ENCODE results near the gene FBXL20.

Gene FBXL20

DNA sequence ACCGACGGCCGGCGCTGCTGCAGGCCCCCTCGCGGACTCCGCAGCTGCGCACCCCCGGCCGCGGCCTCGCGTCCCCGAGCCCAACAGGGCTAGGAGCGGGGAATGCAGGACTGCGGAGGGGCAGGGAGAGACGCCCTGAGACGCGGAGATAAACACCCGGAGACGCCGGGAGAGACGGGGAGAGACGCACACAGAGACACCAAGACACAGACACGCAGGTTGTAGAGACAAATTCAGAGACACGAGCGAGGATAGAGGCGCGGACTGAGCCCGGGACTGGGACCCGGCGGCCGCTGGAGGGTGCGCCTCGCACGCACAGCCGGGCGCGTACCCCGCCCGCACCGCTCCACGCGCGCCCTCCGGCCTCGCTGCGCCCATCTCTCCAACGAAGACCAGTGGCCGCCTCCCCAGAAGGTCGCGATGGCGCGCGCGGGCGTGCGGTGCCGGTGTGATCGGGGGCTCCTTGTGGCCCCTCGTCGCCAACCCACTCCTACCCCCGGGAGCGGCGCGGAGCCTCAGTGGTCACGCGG is 176.6 kb downstream of the FBXL20 start:
- DNase-seq (ENCODE audit: low spot score) = no peak
- TF ChIP-seq, protein P1, sequence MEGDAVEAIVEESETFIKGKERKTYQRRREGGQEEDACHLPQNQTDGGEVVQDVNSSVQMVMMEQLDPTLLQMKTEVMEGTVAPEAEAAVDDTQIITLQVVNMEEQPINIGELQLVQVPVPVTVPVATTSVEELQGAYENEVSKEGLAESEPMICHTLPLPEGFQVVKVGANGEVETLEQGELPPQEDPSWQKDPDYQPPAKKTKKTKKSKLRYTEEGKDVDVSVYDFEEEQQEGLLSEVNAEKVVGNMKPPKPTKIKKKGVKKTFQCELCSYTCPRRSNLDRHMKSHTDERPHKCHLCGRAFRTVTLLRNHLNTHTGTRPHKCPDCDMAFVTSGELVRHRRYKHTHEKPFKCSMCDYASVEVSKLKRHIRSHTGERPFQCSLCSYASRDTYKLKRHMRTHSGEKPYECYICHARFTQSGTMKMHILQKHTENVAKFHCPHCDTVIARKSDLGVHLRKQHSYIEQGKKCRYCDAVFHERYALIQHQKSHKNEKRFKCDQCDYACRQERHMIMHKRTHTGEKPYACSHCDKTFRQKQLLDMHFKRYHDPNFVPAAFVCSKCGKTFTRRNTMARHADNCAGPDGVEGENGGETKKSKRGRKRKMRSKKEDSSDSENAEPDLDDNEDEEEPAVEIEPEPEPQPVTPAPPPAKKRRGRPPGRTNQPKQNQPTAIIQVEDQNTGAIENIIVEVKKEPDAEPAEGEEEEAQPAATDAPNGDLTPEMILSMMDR (IDR thresholded peaks at IDR 0.05; ENCODE audit: borderline replicate concordance, control extremely low read depth, extremely low read depth, insufficient read depth, missing control alignments) = no peak
- in situ Hi-C loops (cut with MboI; ENCODE audit: low sequenced_read_pairs, unreplicated experiment) = no loop called here

DNA sequence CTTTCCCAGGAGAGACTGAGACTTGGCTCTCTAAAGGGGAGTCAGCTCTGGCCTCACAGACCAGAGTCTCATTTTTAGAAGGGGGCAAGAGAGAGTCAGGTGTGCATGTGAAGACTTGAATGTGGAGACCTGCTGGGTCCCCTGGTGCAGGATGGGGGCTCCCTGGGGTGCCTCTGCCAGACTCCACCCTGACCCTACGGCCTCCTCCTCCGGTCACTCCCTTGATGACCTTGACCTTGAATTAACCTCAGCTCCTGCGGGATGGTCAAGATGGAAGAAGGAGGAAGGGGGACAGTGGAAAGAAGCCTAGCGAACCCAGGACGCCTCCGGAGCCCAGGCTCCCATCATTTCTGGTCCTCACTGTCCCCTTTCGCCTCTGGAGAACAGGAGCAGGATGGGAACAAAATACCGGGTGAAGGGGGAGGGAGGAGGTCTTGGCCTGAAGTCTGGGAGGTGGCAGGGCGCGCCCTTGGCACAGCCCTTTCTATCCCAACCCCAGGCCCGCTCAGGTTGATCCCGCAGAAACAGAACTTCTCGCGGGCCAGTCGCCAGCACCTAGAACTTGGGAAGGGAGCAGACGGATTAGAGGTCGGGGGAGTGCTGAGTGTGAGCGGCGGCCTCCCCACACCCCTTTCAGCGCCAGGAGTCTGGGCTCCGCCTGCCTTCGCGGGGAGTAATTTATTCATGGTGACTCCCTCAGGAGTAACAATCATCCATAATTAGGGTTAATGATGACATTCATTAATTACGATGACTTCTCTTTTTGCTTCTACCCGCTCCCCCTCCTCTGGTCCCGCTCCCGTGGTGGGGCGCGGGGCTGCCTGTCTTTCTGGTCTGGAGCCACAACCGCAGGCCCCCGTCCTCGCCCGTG is 177.3 kb downstream of the FBXL20 start:
- no peak for DNase-seq (ENCODE audit: low spot score)
- TF ChIP-seq, protein P1 (IDR thresholded peaks at IDR 0.05; ENCODE audit: borderline replicate concordance, control extremely low read depth, extremely low read depth, insufficient read depth, missing control alignments) = no peak
- in situ Hi-C loops (cut with MboI; ENCODE audit: low sequenced_read_pairs, unreplicated experiment) = no loop called here

DNA sequence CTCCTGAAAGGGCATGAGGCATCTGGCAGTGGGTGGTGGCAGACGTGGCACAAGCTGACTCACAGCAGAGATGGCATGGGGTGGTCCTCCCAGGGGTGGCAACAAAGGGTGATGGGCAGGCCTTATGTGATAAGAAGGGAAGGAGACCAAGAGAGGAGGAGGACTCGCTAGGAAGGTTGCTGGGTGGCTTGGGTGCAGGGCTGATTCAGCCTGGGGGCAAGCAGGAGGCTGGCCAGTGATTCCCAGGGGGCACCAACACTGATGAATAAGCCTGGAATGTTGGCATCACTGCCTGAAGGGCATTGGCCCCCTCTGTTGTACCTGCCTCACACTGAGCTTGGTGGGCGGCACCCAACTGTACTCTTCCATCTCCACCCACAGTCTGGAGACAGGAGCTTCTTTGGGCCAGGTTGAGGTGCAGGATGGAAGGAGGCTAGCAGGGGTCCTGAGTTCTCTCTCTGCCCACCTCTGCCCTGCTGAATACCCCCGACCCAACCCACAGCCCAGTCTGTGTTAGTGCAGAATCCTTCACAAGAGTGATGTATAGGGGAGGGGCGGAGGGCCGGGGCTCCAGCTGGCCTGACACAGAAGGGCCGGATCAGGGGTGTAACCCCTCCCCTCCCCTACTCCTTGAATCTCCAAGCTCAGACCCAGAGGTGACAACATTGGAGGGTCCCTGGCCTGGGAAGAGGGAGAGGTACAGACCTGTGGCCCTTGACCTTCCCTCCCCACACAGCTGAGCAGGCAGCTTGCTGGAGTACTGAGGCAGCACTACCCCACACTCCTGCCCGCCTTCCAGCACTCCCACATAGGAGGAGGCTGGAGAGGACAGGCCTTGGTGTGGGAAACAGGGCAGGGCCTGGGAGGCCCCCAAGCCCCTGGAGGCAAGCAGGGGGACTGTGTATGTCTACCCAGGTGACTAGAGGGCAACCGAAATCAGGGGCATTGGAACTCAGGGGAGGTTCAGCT is 178.3 kb downstream of the FBXL20 start:
- in situ Hi-C loops (cut with MboI; ENCODE audit: low sequenced_read_pairs, unreplicated experiment) = no loop called here
- TF ChIP-seq, protein P1 (IDR thresholded peaks at IDR 0.05; ENCODE audit: borderline replicate concordance, control extremely low read depth, extremely low read depth, insufficient read depth, missing control alignments) = no peak
- DNase-seq (ENCODE audit: low spot score) = no peak

DNA sequence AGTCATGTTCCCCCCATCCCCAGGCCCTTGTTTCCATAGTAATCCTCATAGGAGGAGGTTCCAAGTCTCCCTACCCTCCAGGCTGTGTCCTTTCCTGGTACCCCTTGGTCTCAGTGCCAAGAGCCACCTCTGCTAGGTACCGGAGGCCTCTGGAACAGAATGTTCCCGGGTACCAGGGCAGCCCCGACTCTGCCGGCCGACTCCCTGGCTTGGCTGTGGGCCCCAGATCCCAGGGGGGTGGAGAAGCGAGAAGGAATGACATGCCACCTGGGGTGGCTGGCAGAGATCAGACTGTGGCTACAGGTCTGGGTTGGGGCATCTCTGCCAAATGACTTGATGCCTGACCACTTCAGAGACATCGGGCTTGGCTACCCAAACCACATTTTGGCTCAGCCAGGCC is 179.3 kb downstream of the FBXL20 start:
- in situ Hi-C loops (cut with MboI; ENCODE audit: low sequenced_read_pairs, unreplicated experiment) = no loop called here
- TF ChIP-seq, protein P1 (IDR thresholded peaks at IDR 0.05; ENCODE audit: borderline replicate concordance, control extremely low read depth, extremely low read depth, insufficient read depth, missing control alignments) = no peak
- DNase-seq (ENCODE audit: low spot score) = no peak

DNA sequence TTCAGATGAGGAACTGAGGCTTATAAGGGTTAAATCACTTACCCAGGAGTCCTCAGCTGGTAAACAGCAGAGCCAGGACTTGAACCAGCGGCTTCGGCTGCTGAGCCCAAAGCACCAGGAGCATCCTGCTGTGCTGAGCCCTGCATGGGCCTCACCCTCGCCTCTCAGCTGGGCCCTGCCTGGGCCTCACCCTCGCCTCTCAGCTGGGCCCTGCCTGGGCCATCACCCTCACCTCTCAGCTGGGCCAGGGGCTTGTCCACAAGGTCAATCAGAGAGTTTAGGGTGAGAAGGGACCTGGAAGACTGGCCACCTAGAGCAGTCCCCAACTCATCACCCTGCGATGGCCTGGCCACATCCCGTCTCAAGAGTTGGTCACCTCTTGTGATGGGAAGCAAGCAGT is 179.9 kb downstream of the FBXL20 start:
- DNase-seq (ENCODE audit: low spot score) = no peak
- in situ Hi-C loops (cut with MboI; ENCODE audit: low sequenced_read_pairs, unreplicated experiment) = no loop called here
- TF ChIP-seq, protein P1 (IDR thresholded peaks at IDR 0.05; ENCODE audit: borderline replicate concordance, control extremely low read depth, extremely low read depth, insufficient read depth, missing control alignments) = no peak

DNA sequence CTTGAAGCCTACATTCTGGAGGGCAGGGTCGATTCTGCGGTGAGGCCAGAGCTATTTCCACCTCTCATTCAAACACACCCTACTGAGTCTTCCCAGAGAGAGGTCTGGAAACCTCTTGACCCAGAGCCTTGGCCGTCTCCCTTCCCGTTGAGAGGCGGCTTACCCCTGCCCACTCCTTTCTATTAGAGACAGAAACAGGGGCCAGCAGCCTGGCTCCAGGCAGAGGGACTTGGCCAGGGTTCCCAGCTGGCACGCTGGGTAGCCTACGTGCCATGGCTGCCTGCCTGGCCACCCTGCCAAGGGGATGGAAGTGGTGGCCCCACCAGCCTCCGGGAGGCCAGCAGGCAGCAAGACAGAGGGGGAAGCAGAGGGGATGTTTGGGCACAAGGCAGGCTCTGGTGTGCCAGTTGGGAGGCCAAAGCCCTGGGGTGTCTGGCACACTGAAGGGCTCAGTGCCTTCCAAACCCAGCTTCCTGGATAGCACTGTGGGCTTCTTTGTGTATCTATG is 181.7 kb downstream of the FBXL20 start:
- no peak for DNase-seq (ENCODE audit: low spot score)
- TF ChIP-seq, protein P1 (IDR thresholded peaks at IDR 0.05; ENCODE audit: borderline replicate concordance, control extremely low read depth, extremely low read depth, insufficient read depth, missing control alignments) = no peak
- in situ Hi-C loops (cut with MboI; ENCODE audit: low sequenced_read_pairs, unreplicated experiment) = no loop called here
